ENCODE measurements around the gene ZNF648. TPM values are rescaled to one million over a fixed set of nuclear protein-coding genes. Genes with fewer than 3 reads are reported as not detected.

The ZNF648 gene, protein sequence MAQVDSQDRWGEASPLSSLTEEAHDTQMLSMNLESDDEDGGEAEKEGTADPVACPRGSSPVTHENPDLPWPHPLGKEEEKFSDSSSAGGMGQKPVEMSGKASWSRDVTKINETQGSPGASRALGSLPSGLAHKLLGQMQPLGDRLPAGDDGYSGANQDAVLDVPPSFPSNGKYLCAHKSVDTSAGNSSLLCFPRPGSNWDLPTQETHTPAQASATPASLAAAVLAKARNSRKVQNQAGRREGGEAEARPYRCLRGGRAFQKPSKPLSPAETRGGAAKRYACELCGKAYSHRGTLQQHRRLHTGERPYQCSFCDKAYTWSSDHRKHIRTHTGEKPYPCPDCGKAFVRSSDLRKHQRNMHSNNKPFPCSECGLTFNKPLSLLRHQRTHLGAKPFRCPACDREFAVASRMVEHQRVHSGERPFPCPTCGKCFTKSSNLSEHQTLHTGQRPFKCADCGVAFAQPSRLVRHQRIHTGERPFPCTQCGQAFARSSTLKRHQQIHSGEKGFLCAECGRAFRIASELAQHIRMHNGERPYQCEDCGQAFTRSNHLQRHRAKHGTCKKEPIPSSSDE
- not detected in 2 replicates for total RNA-seq

DNA sequence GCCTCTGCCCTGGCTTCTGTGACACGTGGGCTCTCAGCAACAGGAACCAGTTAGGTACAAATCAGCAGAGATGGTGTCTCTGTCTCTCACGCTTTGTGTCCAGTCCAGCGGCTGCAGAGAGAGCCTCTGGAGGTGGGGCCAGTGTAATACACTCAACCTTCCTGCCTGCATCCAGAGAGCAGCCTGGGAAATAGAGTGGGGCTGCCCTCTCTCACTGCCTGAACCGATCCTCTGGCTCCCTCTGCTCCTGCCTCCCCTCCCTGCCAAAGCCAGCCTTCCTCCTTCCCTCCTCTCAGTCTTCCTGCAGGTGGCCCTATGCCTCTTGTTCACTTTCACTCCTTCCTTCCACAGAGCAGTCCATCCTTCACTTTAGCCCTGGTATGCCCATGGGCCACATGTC is at the start of gene ZNF648:
TSS of gene ZNF648 (minus strand) at position 119 of the 400 bp plus-strand sequence. CDS start 3,702 bp downstream, outside the sequence.

Measured in vein endothelial cell (primary cell).